Endothelial cell of umbilical vein (primary cell): ENCODE measurements around the gene TPRX2. TPM values are rescaled to one million over a fixed set of nuclear protein-coding genes. Genes with fewer than 3 reads are reported as not detected.

Experiments
- BruUV-seq: library from RNA; stranded (reverse); fragments of 400-500 nt; replicated peaks from 2 replicates; lab custom pipeline; 2021; lab: Mats Ljungman, UMichigan
- CTCF ChIA-PET: fragments of 300-600, 350-600 bp; sonication (Branson Sonifier 250); formaldehyde crosslinking; loops from one replicate; lab custom pipeline; 2021; ENCODE audit warnings: antibody characterized with exemption, inconsistent platforms; lab: Charles Lee
- POLR2A ChIA-PET: fragments of 300-600, 350-600 bp; sonication (Branson Sonifier 250); formaldehyde crosslinking; loops from one replicate; lab custom pipeline; 2021; ENCODE audit warnings: antibody characterized with exemption, inconsistent platforms; lab: Charles Lee
- DNase-seq: peaks from one replicate; pipeline ENCODE4 v3.0.0-alpha.2; 2011; ENCODE audit warnings: low read depth, low spot score
- FAIRE-seq: peaks from 2 replicates; lab custom pipeline; 2011; peaks lifted over from hg19 to GRCh38; lab: Jason Lieb, UNC
- H2AFZ ChIP-seq: 2 replicates; pipeline ENCODE4 v1.6.0; 2012; ENCODE audit warnings: low read depth, low read length, control low read depth, inconsistent platforms
- H3K27ac ChIP-seq: 2 replicates; pipeline ENCODE4 v1.5.1; 2011; ENCODE audit warnings: low read depth, mild to moderate bottlenecking, control low read depth, low read length, moderate library complexity; ENCODE audit not compliant: insufficient read depth
- H3K27me3 ChIP-seq, 2 experiments: 2 replicates each; pipeline versions ENCODE4 v1.6.0 to v1.6.1; 2011; ENCODE audit warnings: low read length in 2 of 2, mixed read lengths in 1 of 2; ENCODE audit not compliant: control insufficient read depth in 2 of 2, insufficient read depth in 2 of 2
- H3K36me3 ChIP-seq, 2 experiments: 2 replicates in 1 of 2; 3 replicates in 1 of 2; pipeline ENCODE4 v1.5.1; 2011; ENCODE audit warnings: low read length in 2 of 2, mild to moderate bottlenecking in 1 of 2, moderate library complexity in 1 of 2; ENCODE audit not compliant: control insufficient read depth in 2 of 2, insufficient read depth in 2 of 2; ENCODE audit errors: extremely low read depth in 1 of 2
- H3K4me1 ChIP-seq: 3 replicates; pipeline ENCODE4 v1.5.1; 2011; ENCODE audit warnings: mild to moderate bottlenecking, low read length; ENCODE audit not compliant: control insufficient read depth, insufficient read depth; ENCODE audit errors: extremely low read depth
- H3K4me2 ChIP-seq: 2 replicates; pipeline ENCODE4 v1.6.1; 2011; ENCODE audit warnings: low read length, control low read depth, mixed read lengths; ENCODE audit not compliant: insufficient read depth
- H3K4me3 ChIP-seq, 3 experiments: fragments of 200-600 bp in 1 of 3; sonication (generic), shearing (Covaris generic) in 1 of 3; replicated peaks in 1 of 3; 2 replicates each; pipeline ENCODE4 v1.5.1; 2011 to 2016; ENCODE audit warnings: control low read depth in 3 of 3, low read length in 3 of 3, mild to moderate bottlenecking in 2 of 3, inconsistent platforms in 1 of 3, low read depth in 1 of 3, moderate library complexity in 1 of 3; ENCODE audit not compliant: insufficient read depth in 1 of 3
- H3K79me2 ChIP-seq: 2 replicates; pipeline ENCODE4 v1.6.0; 2012; ENCODE audit warnings: low read length, inconsistent platforms; ENCODE audit not compliant: control insufficient read depth, insufficient read depth
- H3K9ac ChIP-seq: replicated peaks from 2 replicates; pipeline ENCODE3; 2011; ENCODE audit warnings: low read length, control low read depth; ENCODE audit not compliant: insufficient read depth; ENCODE audit errors: extremely low read depth
- H3K9me1 ChIP-seq: replicated peaks from 3 replicates; pipeline ENCODE4 v1.6.0; 2011; ENCODE audit warnings: mild to moderate bottlenecking, low read length; ENCODE audit not compliant: control insufficient read depth, insufficient read depth; ENCODE audit errors: extremely low read depth
- H3K9me3 ChIP-seq: replicated peaks from 2 replicates; pipeline ENCODE4 v1.5.1; 2012; ENCODE audit warnings: low read length, inconsistent platforms; ENCODE audit not compliant: control insufficient read depth, insufficient read depth
- H4K20me1 ChIP-seq: replicated peaks from 2 replicates; pipeline ENCODE3; 2011; ENCODE audit warnings: mild to moderate bottlenecking, low read length; ENCODE audit not compliant: control insufficient read depth, insufficient read depth; ENCODE audit errors: extremely low read depth
- CTCF ChIP-seq, 2 donors: IDR thresholded peaks; 1 replicate in 1 of 2; 2 replicates in 1 of 2; pipeline ENCODE4 v1.5.1; 2011; ENCODE audit warnings: low read length in 2 of 2, mild to moderate bottlenecking in 2 of 2, moderate library complexity in 2 of 2, control low read depth in 1 of 2, inconsistent platforms in 1 of 2, low read depth in 1 of 2; ENCODE audit not compliant: insufficient read depth in 1 of 2; ENCODE audit errors: extremely low read depth in 1 of 2
- EZH2 ChIP-seq: IDR thresholded peaks from 2 replicates; pipeline ENCODE4 v1.6.1; 2012; ENCODE audit warnings: borderline replicate concordance, low read depth, mild to moderate bottlenecking, moderate library complexity, low read length, inconsistent platforms; ENCODE audit not compliant: severe bottlenecking
- FOS ChIP-seq: IDR thresholded peaks from 2 replicates; pipeline ENCODE4 v1.6.1; 2011; ENCODE audit warnings: mild to moderate bottlenecking, low read length, moderate library complexity, borderline replicate concordance; ENCODE audit not compliant: insufficient read depth
- GATA2 ChIP-seq: IDR thresholded peaks from 2 replicates; pipeline ENCODE4 v1.7.0; 2011; ENCODE audit warnings: low read depth, mild to moderate bottlenecking, moderate library complexity, mixed read lengths, low read length; ENCODE audit not compliant: insufficient read length, insufficient read depth
- JUN ChIP-seq: IDR thresholded peaks from 2 replicates; pipeline ENCODE4 v1.6.1; 2011; ENCODE audit warnings: borderline replicate concordance, low read depth; ENCODE audit not compliant: insufficient read length, insufficient read depth
- MYC ChIP-seq: IDR thresholded peaks from one replicate; pipeline ENCODE4 v1.6.1; 2011; ENCODE audit warnings: mild to moderate bottlenecking, low read depth, low read length
- POLR2A ChIP-seq: IDR thresholded peaks from 2 replicates; pipeline ENCODE4 v1.6.1; 2012; ENCODE audit warnings: low read depth, mild to moderate bottlenecking, control low read depth, low read length
- POLR2AphosphoS5 ChIP-seq: IDR thresholded peaks from 2 replicates; pipeline ENCODE4 v1.6.1; 2012; ENCODE audit warnings: low read depth, mild to moderate bottlenecking, control low read depth, low read length, moderate library complexity; ENCODE audit not compliant: insufficient read depth
- dilution Hi-C: fragments of 300-500 bp; cut with MboI; formaldehyde crosslinking; loops from one replicate; pipeline ENCODE4 v1.15.0; 2019; ENCODE audit warnings: low sequenced_read_pairs; ENCODE audit not compliant: extremely low pct_ligation_motif_present
- intact Hi-C: fragments of 100-400 bp; cut with micrococcal nuclease; formaldehyde crosslinking; loops from one replicate; pipeline ENCODE4 v1.10.0; 2022
- polyA plus RNA-seq, 4 experiments: library from polyadenylated mRNA; depleted of rRNA in 3 of 4; stranded (reverse) in 3 of 4; unstranded in 1 of 4; fragments of >200 nt; gene quantifications; 2 replicates each; pipeline versions ENCODE4 v1.2.1 to v1.2.3, GENCODE V29; 2011 to 2012; ENCODE audit warnings: missing spikeins in 1 of 4
- total RNA-seq: library from RNA; stranded (reverse); gene quantifications from 2 replicates; pipeline ENCODE4 v1.2.3, GENCODE V29; 2021
- TF ChIP-seq, protein P1 (sequence below): IDR thresholded peaks from 2 replicates; pipeline ENCODE4 v1.6.1; 2011; ENCODE audit not compliant: insufficient read depth, insufficient read length

TPRX2 gene
- total and polyA plus RNA-seq, 2 donors (not counting 3 experiments of a cell fraction or from before 2014, with no cell fraction given), result not detected

DNA sequence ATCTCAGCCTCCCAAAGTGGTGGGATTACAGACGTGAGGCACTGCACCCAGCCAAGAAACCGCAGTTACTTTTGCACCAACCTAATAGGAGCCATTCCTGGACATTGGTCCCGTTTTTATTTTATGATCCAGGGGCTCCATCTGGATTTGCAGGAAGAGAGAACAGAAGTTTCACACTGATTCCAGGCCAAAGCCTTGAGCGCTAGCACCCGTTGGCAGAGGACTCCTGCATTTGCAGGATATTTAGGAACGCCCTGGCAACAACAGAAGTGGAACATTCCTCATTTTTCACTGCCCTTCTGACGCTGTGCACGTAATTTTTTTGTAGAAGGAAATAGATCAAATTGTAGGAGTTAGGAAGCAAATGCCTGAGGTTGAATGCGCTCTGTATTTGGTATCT lies 38.8 kb downstream of the TPRX2 start:
- Histone ChIP-seq H3K9ac (no peak overlapping the region), H3K27ac (no peak overlapping the region), H2AFZ (no peak overlapping the region), H4K20me1 (no peaks in the 10 kb centered on the region), H3K79me2 (no peaks in the 10 kb centered on the region), H3K4me3 (no peak overlapping the region), H3K36me3 (no peaks in the 10 kb centered on the region), H3K4me2 (no peak overlapping the region), H3K4me1 (no peaks in the 10 kb centered on the region), H3K9me3 (no peaks in the 10 kb centered on the region), H3K9me1 (no peaks in the 10 kb centered on the region), H3K27me3 (no peaks in the 10 kb centered on the region)
- ChIA-PET POLR2A (no interaction called here), CTCF (no interaction called here)
- no TSS peak for BruUV-seq
- dilution Hi-C loops, result no loop called here
- no peak for FAIRE-seq
- DNase-seq, result no peak
- intact Hi-C loops, result no loop called here
- TF ChIP-seq GATA2 (no peak), POLR2A (no peak), JUN (no peak), EZH2 (no peak)
- TF ChIP-seq, protein P1, sequence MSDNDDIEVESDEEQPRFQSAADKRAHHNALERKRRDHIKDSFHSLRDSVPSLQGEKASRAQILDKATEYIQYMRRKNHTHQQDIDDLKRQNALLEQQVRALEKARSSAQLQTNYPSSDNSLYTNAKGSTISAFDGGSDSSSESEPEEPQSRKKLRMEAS, result no peak

DNA sequence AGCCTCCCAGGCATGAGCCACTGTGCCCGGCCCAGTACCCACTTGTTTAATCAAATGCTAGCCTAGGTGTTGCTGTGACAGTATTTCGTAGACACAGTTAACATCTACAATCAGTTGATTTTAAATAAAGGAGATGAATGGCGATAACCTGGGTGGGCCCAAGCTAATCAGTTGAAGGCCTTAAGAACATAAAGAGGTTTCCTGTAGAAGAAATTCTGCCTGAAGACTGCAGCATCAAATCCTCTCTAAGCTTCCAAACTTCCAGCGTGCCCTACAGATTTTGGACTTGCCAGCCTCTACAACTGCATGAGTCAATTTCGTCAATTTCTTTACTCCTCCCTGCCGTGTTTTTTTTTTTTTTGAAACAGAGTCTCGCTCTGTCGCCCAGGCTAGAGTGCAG lies 40.3 kb downstream of the TPRX2 start:
- Histone ChIP-seq H3K4me3 (no peak overlapping the region), H3K79me2 (no peaks in the 10 kb centered on the region), H3K4me2 (no peak overlapping the region), H3K27me3 (no peaks in the 10 kb centered on the region), H3K4me1 (no peaks in the 10 kb centered on the region), H3K9me1 (no peaks in the 10 kb centered on the region), H4K20me1 (no peaks in the 10 kb centered on the region), H3K36me3 (no peaks in the 10 kb centered on the region), H3K9me3 (no peaks in the 10 kb centered on the region), H2AFZ (no peak overlapping the region), H3K27ac (no peak overlapping the region), H3K9ac (no peak overlapping the region)
- CTCF ChIA-PET, result no interaction called here
- dilution Hi-C loops (no loop called here), intact Hi-C loops (no loop called here)
- no peak for FAIRE-seq
- TF ChIP-seq, protein P1, result no peak
- TF ChIP-seq CTCF (IDR thresholded peaks at IDR 0.05; ENCODE audit: extremely low read depth in 1 of 2, insufficient read depth in 1 of 2, low read depth in 1 of 2, low read length in 2 of 2) (no peak), POLR2A (no peak), GATA2 (no peak), EZH2 (no peak), POLR2AphosphoS5 (no peak), JUN (no peak), FOS (no peak), MYC (no peak)
- BruUV-seq, result no TSS peak
- no peak for DNase-seq
- POLR2A ChIA-PET, result no interaction called here
